ENCODE results near the gene BEND3. TPM values are rescaled to one million over a fixed set of nuclear protein-coding genes. Genes with fewer than 3 reads are reported as not detected.
A peak's percentile ranks its signal among the peaks of the same experiment; 100 is the strongest.

BEND3 gene
- total RNA-seq, 1 experiment from 2014 or later: 70.2 TPM

DNA sequence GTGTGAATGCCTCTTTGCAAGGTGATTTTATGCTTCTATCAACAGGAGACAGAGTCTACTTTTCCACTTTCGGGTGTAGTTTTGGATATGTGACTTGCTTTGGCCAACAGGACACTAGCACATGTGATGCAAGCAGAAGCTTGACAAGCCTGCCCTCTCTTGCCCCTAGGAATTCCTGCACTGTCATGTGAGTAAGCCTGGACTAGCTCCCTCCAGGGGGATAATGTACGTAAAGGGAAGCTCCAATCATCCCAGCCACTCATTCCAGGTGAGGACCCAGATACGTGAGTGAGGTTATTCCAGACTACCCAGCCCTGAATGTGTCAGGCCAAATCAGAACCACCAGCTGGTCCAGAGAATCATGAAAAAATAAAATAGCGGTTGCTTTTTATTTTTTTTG is 33.3 kb downstream of the BEND3 start:
- H4K5ac ChIP-seq (ENCODE audit: insufficient read length, low read depth, low read length): no peak overlapping the region
- H3K79me1 ChIP-seq (ENCODE audit: insufficient read depth, low read depth, low read length, poor library complexity, severe bottlenecking): no peaks in the 10 kb centered on the region
- DNase-seq: no peak
- no peaks in the 10 kb centered on the region for H3K9me3 ChIP-seq (ENCODE audit: control insufficient read depth, low read depth, low read length)
- H3K23ac ChIP-seq (ENCODE audit: insufficient read length, low read depth, low read length): no peak overlapping the region
- no peak overlapping the region for H3K4me2 ChIP-seq (ENCODE audit: insufficient read depth, insufficient read length, low read length)
- Mint-ChIP-seq H3K4me1 (peaks cover 12 to 15% of the 10 kb centered on the region in 2 experiments), H3K9me3 (peaks cover 6% of the 10 kb centered on the region in 2 experiments; a peak in 3 of 5 replicates), H3K4me3 (no peak overlapping the region), H3K27me3 (ENCODE audit: low read depth) (no peaks in the 10 kb centered on the region), H3K36me3 (ENCODE audit: insufficient read depth in 1 of 3, low read depth in 3 of 3) (peaks cover 31 to 87% (median 80%) of the 10 kb centered on the region in 3 experiments), H3K27ac (peak overlapping the region in 2 of 3 experiments; percentile 83 to 90; a peak in 4 of 7 replicates)
- TF ChIP-seq CTCF (conservative IDR thresholded peaks at IDR 0.05): no peak
- H3K4me1 ChIP-seq (ENCODE audit: insufficient read depth, low read length): 0 out of 2 replicates have a peak, but pooled peaks cover 2% of the 10 kb centered on the region
- no peak overlapping the region for H2BK15ac ChIP-seq (ENCODE audit: low read depth, low read length)
- no peaks in the 10 kb centered on the region; the same call in 1 of the 2 replicates for H3K27me3 ChIP-seq (ENCODE audit: insufficient read depth, low read length)
- no CpG with 5 or more reads among the region's 4 CpGs for WGBS (ENCODE audit: extremely low coverage, insufficient read length, low lambda C conversion rate)
- H2AFZ ChIP-seq (ENCODE audit: low read length): no peak overlapping the region
- H2BK120ac ChIP-seq (ENCODE audit: low read depth, low read length, poor library complexity, severe bottlenecking): no peak overlapping the region
- H3K23me2 ChIP-seq (ENCODE audit: insufficient read length, low read depth, low read length, poor library complexity, severe bottlenecking): no peaks in the 10 kb centered on the region
- no peak overlapping the region for H3K27ac ChIP-seq (ENCODE audit: insufficient read length, low read depth, low read length)
- H3T11ph ChIP-seq (ENCODE audit: low read length): no peak overlapping the region
- no peak overlapping the region for H2AK5ac ChIP-seq (ENCODE audit: insufficient read length, low read length)
- H2BK5ac ChIP-seq (ENCODE audit: insufficient read length, low read length): no peak overlapping the region
- H4K8ac ChIP-seq (replicated peaks; ENCODE audit: insufficient read length, low read depth, low read length): no peak overlapping the region
- no peak overlapping the region for H3K14ac ChIP-seq (ENCODE audit: insufficient read depth, low read length)
- H4K20me1 ChIP-seq (ENCODE audit: control insufficient read depth, insufficient read depth, insufficient read length): no peaks in the 10 kb centered on the region
- H2BK20ac ChIP-seq (ENCODE audit: low read depth, low read length, poor library complexity, severe bottlenecking): no peak overlapping the region
- H3K4ac ChIP-seq (ENCODE audit: low read depth, low read length): no peak overlapping the region
- H3K56ac ChIP-seq (ENCODE audit: insufficient read length, low read depth, low read length): no peak overlapping the region
- H3K9ac ChIP-seq (ENCODE audit: extremely low read depth, insufficient read length, low read length): no peak overlapping the region
- no peaks in the 10 kb centered on the region; the same call in 1 of the 2 replicates for H3K79me2 ChIP-seq (ENCODE audit: insufficient read depth, low read length)
- H4K91ac ChIP-seq (ENCODE audit: insufficient read length, low read depth, low read length): no peak overlapping the region
- no peak overlapping the region for H2BK12ac ChIP-seq (ENCODE audit: insufficient read length, low read depth, low read length)
- H3K18ac ChIP-seq (ENCODE audit: insufficient read length, low read depth, low read length): no peak overlapping the region

Data from H9 (cell line).